GM12801 (cell line): Measurements from ENCODE around the gene EIF2B5.

ENCODE experiments used
- CTCF ChIP-seq: IDR thresholded peaks from one replicate; pipeline ENCODE4 v1.5.1; 2011; ENCODE audit warnings: control low read depth; ENCODE audit not compliant: insufficient read length; ENCODE audit errors: extremely low read depth

The EIF2B5 gene

GRCh38 chr3:184149123-184149522 lies 14.0 kb downstream of the EIF2B5 start:
- TF ChIP-seq CTCF, result no peak

DNA sequence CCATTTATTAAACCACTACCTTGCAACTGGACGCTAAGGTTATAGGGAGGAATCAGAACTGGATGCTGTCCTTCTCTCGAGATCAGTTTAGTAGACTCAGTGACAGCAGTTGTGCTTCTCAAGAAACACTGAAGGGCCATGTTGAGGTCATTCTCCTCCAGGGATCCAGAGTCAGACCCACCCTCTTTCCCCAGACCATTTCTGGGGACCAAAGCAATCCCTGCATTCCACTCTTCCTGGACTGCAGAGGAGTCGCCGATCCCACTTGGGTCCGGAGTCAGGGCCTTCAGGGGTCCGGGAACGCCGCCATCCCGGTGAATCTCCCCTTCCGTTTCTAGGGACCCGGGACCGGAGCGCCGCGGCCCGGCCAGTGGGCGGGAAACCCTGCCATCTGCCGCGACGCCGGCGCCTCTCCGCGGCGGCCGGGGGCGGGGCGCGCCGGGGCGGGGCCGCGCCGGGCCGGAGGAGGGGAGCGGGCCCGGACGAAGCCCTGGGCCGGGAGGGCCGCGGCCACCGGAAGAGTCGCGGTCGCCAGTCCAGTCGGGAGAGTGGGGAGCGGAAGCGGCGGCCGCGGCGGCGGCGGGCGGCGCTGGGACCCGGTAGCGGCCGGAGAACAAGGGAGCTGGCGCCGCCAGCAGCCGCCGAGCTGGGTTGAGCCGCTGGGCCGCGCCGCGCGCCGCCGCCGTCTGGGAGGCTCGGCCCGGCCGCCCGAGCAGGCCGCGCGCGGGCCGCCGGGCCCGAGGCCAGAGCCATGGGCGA lies 19.9 kb downstream of the EIF2B5 start, which contains the start of gene DVL3:
TSS of gene DVL3 (plus strand) at position 493 of the 759 bp plus-strand sequence. CDS start at position 752, 259 bp downstream.
- TF ChIP-seq CTCF, result no peak

GRCh38 chr3:184155644-184156521 lies 20.7 kb downstream of the EIF2B5 start:
- no peak for TF ChIP-seq CTCF

- TF ChIP-seq CTCF, result no peak
Measured at GRCh38 chr3:184156522-184156955, 21.4 kb downstream of the EIF2B5 start.

DNA sequence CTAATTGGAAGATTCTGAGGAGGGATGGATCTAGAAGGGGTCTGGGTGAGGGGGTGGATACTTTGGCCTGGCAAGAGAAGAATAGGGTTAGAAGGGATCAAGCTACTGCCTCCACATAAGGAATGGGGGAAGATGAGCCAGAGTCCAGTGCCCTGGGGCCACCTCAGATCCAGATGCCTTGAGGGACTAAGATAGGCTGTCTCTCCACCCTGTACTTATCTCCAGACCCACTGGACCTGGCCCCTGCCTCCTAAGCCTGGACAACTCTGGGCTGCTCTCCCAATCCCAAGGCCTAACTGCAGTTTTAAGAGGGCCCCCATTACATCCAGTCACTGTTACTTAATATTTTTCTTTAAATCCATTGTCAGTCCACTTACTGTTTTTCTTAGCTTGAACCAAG lies 22.0 kb downstream of the EIF2B5 start:
- TF ChIP-seq CTCF, result no peak

GRCh38 chr3:184158404-184158803 lies 23.2 kb downstream of the EIF2B5 start:
- no peak for TF ChIP-seq CTCF

- TF ChIP-seq CTCF, result no peak
Measured at GRCh38 chr3:184160456-184160855, 25.3 kb downstream of the EIF2B5 start.
